ENCODE results near the gene TTC7B.

The TTC7B gene

GRCh38 chr14:90599748-90600507, 216.3 kb downstream of the TTC7B start:
- no peak overlapping the region for H3K9ac ChIP-seq (ENCODE audit: low read length)
- no peaks in the 10 kb centered on the region for H3K36me3 ChIP-seq (ENCODE audit: insufficient read depth, low read length)
- H3K4me1 ChIP-seq (ENCODE audit: insufficient read depth, low read length): peaks cover 12% of the 10 kb centered on the region
- no peak overlapping the region for H3K27ac ChIP-seq (ENCODE audit: low read depth, low read length)
- no peak overlapping the region for H3K4me3 ChIP-seq (ENCODE audit: low read depth in 1 of 2, low read length in 2 of 2)
- no peaks in the 10 kb centered on the region for H3K27me3 ChIP-seq (ENCODE audit: control insufficient read depth in 1 of 2, insufficient read depth in 2 of 2, low read length in 2 of 2)
- H3K9me3 ChIP-seq (ENCODE audit: low read length): no peaks in the 10 kb centered on the region

- no peaks in the 10 kb centered on the region for H3K27me3 ChIP-seq (ENCODE audit: control insufficient read depth in 1 of 2, insufficient read depth in 2 of 2, low read length in 2 of 2)
- no peak overlapping the region for H3K27ac ChIP-seq (ENCODE audit: low read depth, low read length)
- no peak overlapping the region for H3K4me3 ChIP-seq (ENCODE audit: low read depth in 1 of 2, low read length in 2 of 2)
- no peaks in the 10 kb centered on the region for H3K36me3 ChIP-seq (ENCODE audit: insufficient read depth, low read length)
- H3K4me1 ChIP-seq (ENCODE audit: insufficient read depth, low read length): peaks cover 12% of the 10 kb centered on the region
- no peaks in the 10 kb centered on the region for H3K9me3 ChIP-seq (ENCODE audit: low read length)
- H3K9ac ChIP-seq (ENCODE audit: low read length): no peak overlapping the region
These were observed 216.9 kb downstream of the TTC7B start for GRCh38 chr14:90599339-90599738.

- H3K4me1 ChIP-seq (ENCODE audit: insufficient read depth, low read length): peaks cover 12% of the 10 kb centered on the region
- H3K27me3 ChIP-seq (ENCODE audit: control insufficient read depth in 1 of 2, insufficient read depth in 2 of 2, low read length in 2 of 2): no peaks in the 10 kb centered on the region
- H3K9ac ChIP-seq (ENCODE audit: low read length): no peak overlapping the region
- no peak overlapping the region for H3K27ac ChIP-seq (ENCODE audit: low read depth, low read length)
- H3K9me3 ChIP-seq (ENCODE audit: low read length): no peaks in the 10 kb centered on the region
- H3K36me3 ChIP-seq (ENCODE audit: insufficient read depth, low read length): peaks cover 2% of the 10 kb centered on the region
- no peak overlapping the region for H3K4me3 ChIP-seq (ENCODE audit: low read depth in 1 of 2, low read length in 2 of 2)
These were observed 218.3 kb downstream of the TTC7B start for GRCh38 chr14:90597961-90598360.

- peaks cover 9% of the 10 kb centered on the region for H3K36me3 ChIP-seq (ENCODE audit: insufficient read depth, low read length)
- H3K27me3 ChIP-seq (ENCODE audit: control insufficient read depth in 1 of 2, insufficient read depth in 2 of 2, low read length in 2 of 2): no peaks in the 10 kb centered on the region
- H3K4me1 ChIP-seq (ENCODE audit: insufficient read depth, low read length): peaks cover 12% of the 10 kb centered on the region
- no peaks in the 10 kb centered on the region for H3K9me3 ChIP-seq (ENCODE audit: low read length)
- no peak overlapping the region for H3K4me3 ChIP-seq (ENCODE audit: low read depth in 1 of 2, low read length in 2 of 2)
- no peak overlapping the region for H3K9ac ChIP-seq (ENCODE audit: low read length)
- no peak overlapping the region for H3K27ac ChIP-seq (ENCODE audit: low read depth, low read length)
These were observed 219.5 kb downstream of the TTC7B start for GRCh38 chr14:90596733-90597132.

- Histone ChIP-seq H3K4me1 (ENCODE audit: insufficient read depth, low read length) (no peaks in the 10 kb centered on the region), H3K27me3 (ENCODE audit: control insufficient read depth in 1 of 2, insufficient read depth in 2 of 2, low read length in 2 of 2) (no peaks in the 10 kb centered on the region), H3K9me3 (ENCODE audit: low read length) (no peaks in the 10 kb centered on the region), H3K9ac (ENCODE audit: low read length) (no peak overlapping the region), H3K27ac (ENCODE audit: low read depth, low read length) (no peak overlapping the region), H3K4me3 (ENCODE audit: low read depth in 1 of 2, low read length in 2 of 2) (no peak overlapping the region), H3K36me3 (ENCODE audit: insufficient read depth, low read length) (peaks cover 13% of the 10 kb centered on the region)
These were observed 222.8 kb downstream of the TTC7B start for GRCh38 chr14:90593254-90594040.

GRCh38 chr14:90592655-90593054, 223.6 kb downstream of the TTC7B start:
- Histone ChIP-seq H3K4me1 (ENCODE audit: insufficient read depth, low read length) (no peaks in the 10 kb centered on the region), H3K36me3 (ENCODE audit: insufficient read depth, low read length) (peaks cover 13% of the 10 kb centered on the region), H3K9ac (ENCODE audit: low read length) (no peak overlapping the region), H3K4me3 (ENCODE audit: low read depth in 1 of 2, low read length in 2 of 2) (no peak overlapping the region), H3K27me3 (ENCODE audit: control insufficient read depth in 1 of 2, insufficient read depth in 2 of 2, low read length in 2 of 2) (no peaks in the 10 kb centered on the region), H3K9me3 (ENCODE audit: low read length) (no peaks in the 10 kb centered on the region), H3K27ac (ENCODE audit: low read depth, low read length) (no peak overlapping the region)

- Histone ChIP-seq H3K9me3 (ENCODE audit: low read length) (no peaks in the 10 kb centered on the region), H3K27me3 (ENCODE audit: control insufficient read depth in 1 of 2, insufficient read depth in 2 of 2, low read length in 2 of 2) (no peaks in the 10 kb centered on the region), H3K4me3 (ENCODE audit: low read depth in 1 of 2, low read length in 2 of 2) (no peak overlapping the region), H3K27ac (ENCODE audit: low read depth, low read length) (no peak overlapping the region), H3K4me1 (ENCODE audit: insufficient read depth, low read length) (no peaks in the 10 kb centered on the region), H3K36me3 (ENCODE audit: insufficient read depth, low read length) (peaks cover 15% of the 10 kb centered on the region), H3K9ac (ENCODE audit: low read length) (no peak overlapping the region)
These were observed 228.3 kb downstream of the TTC7B start for GRCh38 chr14:90587918-90588317.

GRCh38 chr14:90587252-90587910, 228.8 kb downstream of the TTC7B start:
- Histone ChIP-seq H3K36me3 (ENCODE audit: insufficient read depth, low read length) (peaks cover 12% of the 10 kb centered on the region), H3K27ac (ENCODE audit: low read depth, low read length) (no peak overlapping the region), H3K9me3 (ENCODE audit: low read length) (no peaks in the 10 kb centered on the region), H3K27me3 (ENCODE audit: control insufficient read depth in 1 of 2, insufficient read depth in 2 of 2, low read length in 2 of 2) (no peaks in the 10 kb centered on the region), H3K9ac (ENCODE audit: low read length) (no peak overlapping the region), H3K4me3 (ENCODE audit: low read depth in 1 of 2, low read length in 2 of 2) (no peak overlapping the region), H3K4me1 (ENCODE audit: insufficient read depth, low read length) (no peaks in the 10 kb centered on the region)

GRCh38 chr14:90585106-90585505, 231.1 kb downstream of the TTC7B start:
- Histone ChIP-seq H3K9me3 (ENCODE audit: low read length) (no peaks in the 10 kb centered on the region), H3K36me3 (ENCODE audit: insufficient read depth, low read length) (peaks cover 5% of the 10 kb centered on the region), H3K4me3 (ENCODE audit: low read depth in 1 of 2, low read length in 2 of 2) (no peak overlapping the region), H3K9ac (ENCODE audit: low read length) (no peak overlapping the region), H3K27ac (ENCODE audit: low read depth, low read length) (no peak overlapping the region), H3K27me3 (ENCODE audit: control insufficient read depth in 1 of 2, insufficient read depth in 2 of 2, low read length in 2 of 2) (no peaks in the 10 kb centered on the region), H3K4me1 (ENCODE audit: insufficient read depth, low read length) (peaks cover 13% of the 10 kb centered on the region)

- Histone ChIP-seq H3K27ac (ENCODE audit: low read depth, low read length) (no peak overlapping the region), H3K36me3 (ENCODE audit: insufficient read depth, low read length) (peaks cover 7% of the 10 kb centered on the region), H3K4me1 (ENCODE audit: insufficient read depth, low read length) (peaks cover 15% of the 10 kb centered on the region), H3K4me3 (ENCODE audit: low read depth in 1 of 2, low read length in 2 of 2) (no peak overlapping the region), H3K9me3 (ENCODE audit: low read length) (no peaks in the 10 kb centered on the region), H3K27me3 (ENCODE audit: control insufficient read depth in 1 of 2, insufficient read depth in 2 of 2, low read length in 2 of 2) (no peaks in the 10 kb centered on the region), H3K9ac (ENCODE audit: low read length) (no peak overlapping the region)
These were observed 232.2 kb downstream of the TTC7B start for GRCh38 chr14:90583916-90584605.

- Histone ChIP-seq H3K4me3 (ENCODE audit: low read depth in 1 of 2, low read length in 2 of 2) (no peak overlapping the region), H3K27ac (ENCODE audit: low read depth, low read length) (no peak overlapping the region), H3K9ac (ENCODE audit: low read length) (no peak overlapping the region), H3K9me3 (ENCODE audit: low read length) (no peaks in the 10 kb centered on the region), H3K4me1 (ENCODE audit: insufficient read depth, low read length) (peaks cover 15% of the 10 kb centered on the region), H3K36me3 (ENCODE audit: insufficient read depth, low read length) (peaks cover 7% of the 10 kb centered on the region), H3K27me3 (ENCODE audit: control insufficient read depth in 1 of 2, insufficient read depth in 2 of 2, low read length in 2 of 2) (no peaks in the 10 kb centered on the region)
These were observed 232.8 kb downstream of the TTC7B start for GRCh38 chr14:90583427-90583826.

Data from muscle layer of colon (tissue), 2 donors.